RWPE1 (cell line): ENCODE measurements around the gene OR51S1.

ENCODE experiments used
- CTCF ChIA-PET: fragments of 350-600 bp; sonication (Branson Sonifier 250); formaldehyde crosslinking; extraction: SDS; loops from one replicate; lab custom pipeline; 2021; lab: Yijun Ruan, JAX
- POLR2A ChIA-PET: fragments of 400-600 bp; formaldehyde crosslinking; extraction: SDS; loops from one replicate; lab custom pipeline; 2020; ENCODE audit warnings: antibody characterized with exemption; ENCODE audit not compliant: low non-redundant PET; lab: Yijun Ruan, JAX
- DNase-seq: peaks from one replicate; pipeline ENCODE4 v3.0.0; 2012; ENCODE audit warnings: low spot score
- H3K27ac ChIP-seq: fragments of 450-650 bp; 2 replicates; pipeline ENCODE4 v1.5.1; 2017
- TF ChIP-seq, protein P1 (sequence below): fragments of 450-650 bp; conservative IDR thresholded peaks from 2 replicates; pipeline ENCODE4 v1.5.1; 2017; ENCODE audit warnings: low read depth, mild to moderate bottlenecking

The OR51S1 gene

DNA sequence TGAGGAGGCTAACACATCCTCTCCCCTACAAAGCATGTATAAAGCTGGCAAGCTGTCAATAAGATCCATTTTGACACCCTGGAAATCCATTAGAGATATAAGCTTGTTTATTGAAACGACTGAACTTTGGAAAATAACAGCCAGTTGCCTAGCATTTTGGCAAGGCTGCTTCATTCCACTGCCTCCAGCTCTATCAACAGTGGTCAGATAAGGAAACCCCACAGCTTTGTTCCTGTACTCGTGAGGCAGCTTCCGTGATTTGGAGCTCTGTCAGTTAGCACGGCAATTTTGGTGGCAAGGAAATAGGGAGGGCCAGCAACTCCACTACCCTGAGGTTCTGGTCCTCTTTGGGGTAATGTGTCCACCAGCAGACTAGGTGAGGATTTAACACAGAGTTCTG lies 2.0 kb upstream of the OR51S1 start:
- DNase-seq = no peak
- CTCF ChIA-PET = no interaction called here
- H3K27ac ChIP-seq = no peak overlapping the region
- POLR2A ChIA-PET = no interaction called here
- TF ChIP-seq, protein P1, sequence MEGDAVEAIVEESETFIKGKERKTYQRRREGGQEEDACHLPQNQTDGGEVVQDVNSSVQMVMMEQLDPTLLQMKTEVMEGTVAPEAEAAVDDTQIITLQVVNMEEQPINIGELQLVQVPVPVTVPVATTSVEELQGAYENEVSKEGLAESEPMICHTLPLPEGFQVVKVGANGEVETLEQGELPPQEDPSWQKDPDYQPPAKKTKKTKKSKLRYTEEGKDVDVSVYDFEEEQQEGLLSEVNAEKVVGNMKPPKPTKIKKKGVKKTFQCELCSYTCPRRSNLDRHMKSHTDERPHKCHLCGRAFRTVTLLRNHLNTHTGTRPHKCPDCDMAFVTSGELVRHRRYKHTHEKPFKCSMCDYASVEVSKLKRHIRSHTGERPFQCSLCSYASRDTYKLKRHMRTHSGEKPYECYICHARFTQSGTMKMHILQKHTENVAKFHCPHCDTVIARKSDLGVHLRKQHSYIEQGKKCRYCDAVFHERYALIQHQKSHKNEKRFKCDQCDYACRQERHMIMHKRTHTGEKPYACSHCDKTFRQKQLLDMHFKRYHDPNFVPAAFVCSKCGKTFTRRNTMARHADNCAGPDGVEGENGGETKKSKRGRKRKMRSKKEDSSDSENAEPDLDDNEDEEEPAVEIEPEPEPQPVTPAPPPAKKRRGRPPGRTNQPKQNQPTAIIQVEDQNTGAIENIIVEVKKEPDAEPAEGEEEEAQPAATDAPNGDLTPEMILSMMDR = no peak

DNA sequence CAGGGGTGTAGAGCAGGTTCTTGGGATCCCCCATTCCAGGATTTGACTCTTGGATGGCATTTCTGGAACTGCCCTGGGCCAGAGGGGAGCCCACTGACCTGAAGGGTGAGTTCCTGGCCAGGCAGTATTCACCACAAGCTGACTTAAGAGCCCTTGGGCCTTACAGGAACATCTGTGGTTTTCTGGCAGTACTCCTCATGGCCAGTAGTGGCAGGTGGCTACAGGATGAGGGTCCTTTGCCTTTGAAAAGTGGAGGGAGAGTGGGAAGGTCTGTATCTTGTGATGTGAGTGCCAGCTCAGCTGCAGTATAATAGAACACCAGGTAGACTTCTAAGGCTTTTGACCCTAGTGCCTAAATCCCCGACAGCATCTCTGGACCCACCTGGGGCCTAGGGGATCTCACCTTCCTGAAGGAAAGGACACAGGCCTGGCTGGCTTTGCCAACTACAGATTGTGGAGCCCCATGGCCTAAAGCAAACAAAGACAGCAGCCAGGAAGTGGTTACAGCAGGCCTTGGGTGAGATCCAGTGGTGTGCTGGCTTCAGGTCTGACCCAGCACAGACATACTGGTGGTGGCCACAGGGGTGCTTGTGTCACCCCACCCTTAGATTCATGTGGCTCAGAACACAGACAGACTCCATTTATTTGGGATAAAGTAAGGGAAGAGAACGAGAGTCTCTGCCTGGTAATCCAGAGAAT lies 9.0 kb downstream of the OR51S1 start:
- DNase-seq = no peak
- CTCF ChIA-PET = no interaction called here
- POLR2A ChIA-PET = no interaction called here
- no peak overlapping the region for H3K27ac ChIP-seq
- TF ChIP-seq, protein P1 = no peak

DNA sequence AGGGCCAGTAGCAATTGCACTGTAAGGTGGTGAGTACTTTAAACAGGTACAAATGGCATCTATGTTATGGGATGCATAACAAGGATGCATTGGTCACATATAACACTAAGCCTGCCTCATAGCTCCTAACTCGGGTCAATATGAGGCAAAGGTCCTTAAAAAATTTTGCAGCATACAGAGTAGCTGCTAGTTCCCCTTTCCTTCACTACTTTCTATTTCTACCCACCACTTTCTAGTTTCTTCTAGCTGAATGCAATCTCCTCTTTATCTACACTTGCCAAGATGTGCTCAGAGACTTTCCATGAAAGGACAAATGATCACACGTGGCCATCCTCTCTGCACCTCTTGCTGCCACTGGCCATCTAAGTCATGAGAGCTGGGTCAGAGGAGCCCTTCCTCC lies 18.1 kb downstream of the OR51S1 start:
- POLR2A ChIA-PET = no interaction called here
- TF ChIP-seq, protein P1 = no peak
- no peak for DNase-seq
- CTCF ChIA-PET = no interaction called here
- H3K27ac ChIP-seq = no peak overlapping the region

GRCh38 chr11:4830346-4830745 lies 18.7 kb downstream of the OR51S1 start:
- no peak for DNase-seq
- ChIA-PET POLR2A (no interaction called here), CTCF (no interaction called here)
- TF ChIP-seq, protein P1 = no peak
- no peak overlapping the region for H3K27ac ChIP-seq

DNA sequence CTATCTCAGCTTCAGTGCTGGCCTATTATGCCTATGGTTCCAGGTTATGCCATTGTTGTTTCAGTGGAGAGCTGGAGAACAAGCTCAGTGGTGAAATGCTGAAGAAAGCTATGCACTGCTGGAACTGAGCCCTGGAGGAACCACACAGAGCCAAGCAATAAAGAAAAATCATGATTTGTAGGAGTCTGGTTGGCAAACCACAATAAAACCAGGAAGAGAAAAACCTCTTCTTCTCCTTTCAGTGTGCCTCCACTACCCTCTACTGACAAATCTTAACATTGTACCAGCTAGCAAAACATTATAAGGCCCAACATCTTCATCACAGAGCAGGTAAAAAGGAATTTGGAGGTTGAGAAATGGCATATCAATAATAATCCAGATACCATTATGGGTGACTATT lies 22.6 kb downstream of the OR51S1 start:
- DNase-seq = no peak
- POLR2A ChIA-PET = no interaction called here
- TF ChIP-seq, protein P1 = no peak
- CTCF ChIA-PET = interaction anchor here (0.6 to 1.3 kb wide), 2 partner anchors 26 to 189 kb away, joined by 7 to 8 read pairs; partner anchors contain the start of gene OR51D1
- no peak overlapping the region for H3K27ac ChIP-seq

- ChIA-PET CTCF (interaction anchor here (0.7 kb wide), 2 partner anchors 94 to 188 kb away, joined by 3 read pairs; partner anchors contain the start of gene OR51D1), POLR2A (no interaction called here)
- H3K27ac ChIP-seq = no peak overlapping the region
- DNase-seq = no peak
- TF ChIP-seq, protein P1 = no peak
These were observed 23.9 kb downstream of the OR51S1 start for GRCh38 chr11:4825132-4825531.
